ENCODE measurements around the gene MBL2.

The MBL2 gene

GRCh38 chr10:52771534-52772445 lies 794 bp downstream of the MBL2 start:
- peak; percentile 73 to 81 (median 74) for DNase-seq

GRCh38 chr10:52770904-52771303 lies 1.7 kb downstream of the MBL2 start:
- no peak for DNase-seq

- no peak for DNase-seq
Observed at GRCh38 chr10:52769966-52770365, 2.6 kb downstream of the MBL2 start.

- no peak for DNase-seq
Observed at GRCh38 chr10:52768001-52768532, 4.5 kb downstream of the MBL2 start.

GRCh38 chr10:52762088-52762487 lies 10.5 kb downstream of the MBL2 start:
- DNase-seq: no peak

- peak in 3 of 4 experiments; percentile 15 to 37 (median 26) for DNase-seq
Observed at GRCh38 chr10:52759154-52759553, 13.4 kb downstream of the MBL2 start.

- no peak for DNase-seq
Observed at GRCh38 chr10:52758406-52758805, 14.2 kb downstream of the MBL2 start.

- DNase-seq: no peak
Observed at GRCh38 chr10:52757773-52758172, 14.8 kb downstream of the MBL2 start.

GRCh38 chr10:52756966-52757365 lies 15.6 kb downstream of the MBL2 start:
- DNase-seq: peak; percentile 36 to 68 (median 53)

GRCh38 chr10:52756295-52756694 lies 16.3 kb downstream of the MBL2 start:
- no peak for DNase-seq

- DNase-seq: peak; percentile 82 to 94 (median 88)
Observed at GRCh38 chr10:52755297-52756062, 17.1 kb downstream of the MBL2 start.

- DNase-seq: peak in 3 of 4 experiments; percentile 27 to 43 (median 38)
Observed at GRCh38 chr10:52752801-52753445, 19.7 kb downstream of the MBL2 start.

GRCh38 chr10:52752261-52752660 lies 20.3 kb downstream of the MBL2 start:
- no peak for DNase-seq

GRCh38 chr10:52751337-52751736 lies 21.2 kb downstream of the MBL2 start:
- no peak for DNase-seq

GRCh38 chr10:52750629-52751028 lies 22.0 kb downstream of the MBL2 start:
- no peak for DNase-seq

GRCh38 chr10:52747694-52748093 lies 24.9 kb downstream of the MBL2 start:
- no peak for DNase-seq

GRCh38 chr10:52746169-52746568 lies 26.4 kb downstream of the MBL2 start:
- no peak for DNase-seq

- DNase-seq: no peak
Observed at GRCh38 chr10:52744057-52744805, 28.4 kb downstream of the MBL2 start.

- no peak for DNase-seq
Observed at GRCh38 chr10:52742731-52743130, 29.9 kb downstream of the MBL2 start.

GRCh38 chr10:52741851-52742250 lies 30.7 kb downstream of the MBL2 start:
- no peak for DNase-seq

- peak; percentile 62 to 76 (median 69) for DNase-seq
Observed at GRCh38 chr10:52740913-52741675, 31.5 kb downstream of the MBL2 start.

Measured in suppressor macrophage (primary cell).